AG20443 (cell line): ENCODE measurements around the gene CDKN3.
A peak's percentile ranks its signal among the peaks of the same experiment; 100 is the strongest.
"Not testable (repeated sequence)": the region's sequence is repeated elsewhere in the genome, so short reads cannot be mapped to it uniquely, and the experiment has no call there.

ENCODE experiments used
- DNase-seq: peaks from one replicate; pipeline ENCODE4 v3.0.0; 2012; ENCODE audit warnings: low spot score, mixed read lengths

CDKN3 gene

DNA sequence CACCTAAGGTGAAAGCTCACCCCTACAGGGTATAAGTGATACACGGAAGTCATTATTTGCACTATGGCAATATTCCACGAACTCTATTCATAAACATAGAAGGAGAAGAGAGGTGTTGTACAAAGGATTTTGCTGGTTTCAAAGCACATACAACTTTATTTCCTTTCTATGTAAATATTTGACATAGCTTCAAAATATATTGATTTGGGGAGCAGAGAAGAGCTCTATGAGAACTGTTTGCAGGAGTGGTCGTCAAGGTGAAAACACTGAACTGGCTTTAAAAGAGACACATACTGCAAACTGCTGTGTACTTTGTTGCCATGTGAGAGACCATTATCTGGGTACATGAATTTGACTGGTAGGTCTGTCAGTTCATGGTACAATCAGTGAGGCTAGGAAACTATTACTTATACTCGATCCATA lies 27.7 kb downstream of the CDKN3 start:
- no peak for DNase-seq

GRCh38 chr14:54425068-54425467 lies 28.3 kb downstream of the CDKN3 start:
- no peak for DNase-seq

GRCh38 chr14:54425537-54426274 lies 28.9 kb downstream of the CDKN3 start:
- no peak for DNase-seq

DNA sequence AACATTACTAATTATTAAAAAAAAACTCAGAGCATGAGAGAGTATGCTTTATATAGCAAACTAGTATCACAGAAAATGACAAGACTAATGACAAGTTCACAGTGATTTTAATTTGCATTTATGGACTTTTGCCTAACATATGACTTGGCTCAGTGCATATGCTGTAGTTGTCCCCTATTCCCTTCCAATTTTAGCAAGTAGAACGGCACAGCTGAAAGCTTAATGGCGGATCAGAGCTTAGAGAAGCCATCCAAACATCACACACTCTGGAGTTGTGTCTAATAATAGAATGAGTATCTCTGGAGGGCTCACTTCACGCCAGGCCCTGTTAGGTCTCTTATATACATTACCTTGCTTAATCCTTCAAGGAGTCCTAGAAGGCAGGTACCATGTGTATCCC lies 31.1 kb downstream of the CDKN3 start:
- DNase-seq = no peak

GRCh38 chr14:54428527-54428926 lies 31.7 kb downstream of the CDKN3 start:
- DNase-seq = no peak

DNA sequence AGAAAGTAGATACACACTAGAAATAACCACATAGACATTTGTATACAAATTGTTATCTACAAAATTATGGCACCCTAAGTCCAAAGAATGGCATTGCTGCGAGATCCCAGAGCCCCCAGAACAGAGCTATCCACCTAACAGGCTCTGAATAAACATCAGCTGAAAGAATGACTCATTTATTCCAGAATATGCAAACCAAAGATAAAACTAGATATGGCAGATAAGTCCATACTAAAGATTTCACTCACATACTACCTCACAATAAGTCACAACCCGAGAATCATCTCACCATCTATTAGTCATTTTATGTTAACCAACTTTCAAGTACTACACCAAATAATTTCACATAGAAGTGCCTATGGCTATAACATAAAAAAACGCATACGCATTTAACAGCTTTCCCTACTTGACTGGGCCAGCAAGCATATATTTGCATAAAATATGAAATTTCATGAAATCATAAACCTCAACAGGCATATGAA lies 38.7 kb downstream of the CDKN3 start:
- peak; percentile 12 for DNase-seq

DNA sequence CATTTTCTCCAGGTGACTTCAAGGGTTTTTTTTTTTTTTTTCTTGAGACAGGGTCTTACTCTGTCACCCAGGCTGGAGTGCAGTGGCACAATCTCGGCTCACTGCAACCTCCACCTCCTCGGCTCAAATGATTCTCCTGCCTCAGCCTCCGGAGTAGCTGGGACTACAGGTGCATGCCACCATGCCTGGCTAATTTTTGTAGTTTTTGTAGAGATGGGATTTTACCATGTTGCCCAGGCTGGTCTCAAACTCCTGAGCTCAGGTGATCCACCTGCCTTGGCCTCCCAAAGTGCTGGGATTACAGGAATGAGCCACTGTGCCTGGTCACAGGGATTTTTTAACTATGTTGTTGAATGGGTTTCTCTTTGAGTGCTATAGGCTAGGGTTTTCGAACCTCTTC lies 41.1 kb downstream of the CDKN3 start:
- not testable (repeated sequence) for DNase-seq

DNA sequence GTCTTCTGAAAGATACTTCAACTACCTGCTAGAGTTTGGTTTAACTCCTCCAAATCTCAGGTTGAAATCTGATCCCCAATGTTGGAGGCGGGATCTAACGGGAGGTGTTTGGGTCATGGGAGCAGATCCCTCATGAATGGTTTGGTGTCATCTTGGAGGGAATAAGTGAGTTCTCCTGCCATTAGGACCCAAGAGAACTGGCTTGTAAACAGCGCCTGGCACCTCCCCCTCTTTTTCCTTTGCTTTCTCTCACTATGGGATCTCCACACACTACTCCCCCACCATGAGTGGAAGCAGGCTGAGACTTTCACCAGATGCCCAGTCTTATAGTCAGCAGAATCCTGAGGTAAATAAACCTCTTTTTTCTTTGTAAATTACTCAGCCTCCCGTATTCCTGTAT lies 41.9 kb downstream of the CDKN3 start:
- no peak for DNase-seq

DNA sequence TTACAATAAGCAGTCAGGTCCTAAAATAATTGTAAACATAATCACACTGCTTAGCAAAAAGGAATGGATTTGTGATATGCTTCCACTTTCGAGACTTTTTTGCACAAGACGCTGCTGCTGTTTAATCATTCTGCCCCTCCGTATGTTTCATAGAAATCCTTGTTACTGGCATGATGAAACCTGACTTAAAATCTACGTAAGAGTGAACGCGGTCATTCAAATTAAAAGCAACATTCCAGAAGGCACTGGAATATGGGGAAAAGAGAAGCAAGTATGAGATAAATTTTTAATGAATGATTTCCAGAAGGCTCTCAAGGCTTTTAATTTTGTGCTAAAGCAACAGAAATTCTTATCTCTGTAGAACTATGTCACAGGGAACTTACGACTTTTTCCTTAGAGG lies 43.2 kb downstream of the CDKN3 start:
- no peak for DNase-seq

- no peak for DNase-seq
Measured at GRCh38 chr14:54440476-54440872, 43.7 kb downstream of the CDKN3 start.

GRCh38 chr14:54440873-54441868 lies 44.4 kb downstream of the CDKN3 start, which contains the start of gene CNIH1:
CNIH1 (minus strand) TSS chr14:54441374; CDS start chr14:54441327, 47 bp downstream.
- peak; percentile 99 for DNase-seq

DNA sequence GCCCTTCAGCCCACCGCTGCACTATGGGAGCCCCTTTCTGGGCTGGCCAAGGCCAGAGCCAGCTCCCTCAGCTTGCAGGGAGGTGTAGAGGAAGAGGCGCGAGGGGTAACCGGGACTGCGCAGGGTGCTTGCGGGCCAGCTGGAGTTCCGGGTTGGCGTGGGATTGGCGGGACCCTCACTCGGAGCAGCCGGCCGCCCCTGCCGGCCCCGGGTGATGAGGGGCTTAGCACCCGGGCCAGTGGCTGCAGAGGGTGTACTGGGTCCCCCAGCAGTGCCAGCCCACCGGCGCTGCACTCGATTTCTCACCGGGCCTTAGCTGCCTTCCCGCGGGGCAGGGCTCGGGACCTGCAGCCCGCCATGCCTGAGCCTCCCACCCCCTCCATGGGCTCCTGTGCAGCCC lies 46.2 kb downstream of the CDKN3 start:
- DNase-seq = not testable (repeated sequence)

- DNase-seq = no peak
Measured at GRCh38 chr14:54443981-54444380, 47.2 kb downstream of the CDKN3 start.

DNA sequence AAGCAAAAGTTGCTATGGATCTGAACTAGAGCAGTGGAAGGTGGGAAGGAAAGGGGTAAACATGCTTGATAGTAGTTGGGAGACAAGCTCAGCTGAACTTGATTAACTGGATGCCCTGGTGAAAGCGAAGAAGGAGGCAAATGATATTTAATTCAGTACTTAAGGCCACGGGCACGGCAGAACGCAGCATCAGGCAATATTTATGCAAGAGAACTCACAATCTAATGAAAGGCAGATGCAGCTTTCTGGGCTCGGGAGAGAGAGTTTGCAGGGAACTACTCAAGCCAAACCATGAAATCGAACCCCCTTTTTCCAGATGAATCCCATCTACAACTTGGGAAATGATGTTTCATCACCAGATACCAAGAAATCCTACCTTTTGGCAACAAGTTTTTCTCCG lies 47.9 kb downstream of the CDKN3 start:
- peak; percentile 53 for DNase-seq

GRCh38 chr14:54446161-54446693 lies 49.4 kb downstream of the CDKN3 start:
- DNase-seq = no peak

GRCh38 chr14:54447231-54447692 lies 50.5 kb downstream of the CDKN3 start:
- peak; percentile 47 for DNase-seq

- DNase-seq = peak; percentile 77
Measured at GRCh38 chr14:54450535-54450934, 53.7 kb downstream of the CDKN3 start.

- DNase-seq = no peak
Measured at GRCh38 chr14:54451121-54451601, 54.4 kb downstream of the CDKN3 start.

- DNase-seq = no peak
Measured at GRCh38 chr14:54451961-54452360, 55.2 kb downstream of the CDKN3 start.

DNA sequence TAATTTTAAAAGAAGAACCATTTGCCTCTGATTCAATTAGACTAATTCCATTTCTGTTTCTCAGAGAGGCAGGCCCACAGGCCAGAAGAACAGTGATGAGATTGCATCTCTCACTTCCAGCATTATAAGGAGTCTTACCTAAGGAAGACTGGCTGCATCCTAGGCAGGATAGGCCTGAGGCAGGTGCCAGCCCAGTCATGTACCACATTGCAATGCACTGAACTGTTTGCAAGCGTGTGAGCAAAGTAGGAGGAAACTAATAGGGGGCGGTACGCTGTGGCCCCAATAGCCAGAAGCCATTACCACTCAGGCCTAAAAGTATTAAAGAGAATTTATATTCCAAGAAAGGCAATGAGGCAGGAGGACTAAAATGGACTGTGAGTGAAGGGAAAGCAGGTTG lies 56.4 kb downstream of the CDKN3 start:
- DNase-seq = no peak

GRCh38 chr14:54453990-54454389 lies 57.2 kb downstream of the CDKN3 start:
- DNase-seq = peak; percentile 39

DNA sequence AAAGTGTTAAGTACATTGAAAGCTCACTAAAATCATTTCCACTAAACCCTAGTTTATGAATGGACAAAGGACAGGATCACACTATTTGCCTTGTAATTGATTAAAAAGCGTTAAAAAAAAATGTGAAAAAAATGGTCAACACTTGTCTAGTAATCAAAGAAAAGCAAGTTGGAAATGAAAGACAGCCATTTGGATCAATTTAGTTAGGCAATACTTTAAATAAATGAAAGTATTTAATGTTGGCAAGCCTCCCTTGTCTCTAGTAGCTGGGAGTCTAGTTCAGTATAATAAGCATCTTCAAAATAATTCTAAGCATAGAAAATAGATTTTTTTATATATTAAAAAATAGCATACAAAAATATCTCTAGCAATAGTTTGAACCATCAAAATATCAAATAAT lies 58.6 kb downstream of the CDKN3 start:
- no peak for DNase-seq
